ENCODE measurements around the gene CAPN5. TPM values are rescaled to one million over a fixed set of nuclear protein-coding genes. Genes with fewer than 3 reads are reported as not detected.
A peak's percentile ranks its signal among the peaks of the same experiment; 100 is the strongest.

The CAPN5 gene
- total RNA-seq, 1 experiment from 2014 or later = 17.3 TPM

DNA sequence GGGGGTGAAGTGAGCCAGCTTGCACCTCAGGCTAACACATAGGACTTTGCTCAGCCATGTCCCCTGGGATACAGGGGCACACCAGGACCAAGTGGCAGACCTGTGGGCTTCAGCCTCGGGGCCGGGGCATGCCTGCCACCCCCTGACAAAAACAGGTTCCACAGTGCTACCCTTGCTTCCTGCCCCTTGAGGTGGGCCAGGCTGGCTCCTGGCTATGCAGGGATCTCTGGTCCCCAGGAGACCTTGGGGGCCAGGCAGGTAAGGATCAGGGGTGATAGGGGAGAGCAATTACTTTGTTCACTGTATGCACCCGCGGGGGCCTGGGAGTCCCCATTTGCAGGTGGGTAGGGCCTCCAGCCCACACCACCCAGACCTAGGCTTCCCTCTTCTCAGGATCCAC lies 58.9 kb downstream of the CAPN5 start:
- no peak for DNase-seq (ENCODE audit: low read depth, low spot score)
- Histone ChIP-seq H3K27me3 (ENCODE audit: control insufficient read depth, insufficient read depth, low read length) (no peaks in the 10 kb centered on the region), H3K36me3 (ENCODE audit: control insufficient read depth, insufficient read depth, low read length) (no peaks in the 10 kb centered on the region), H3K9me3 (ENCODE audit: control insufficient read depth, insufficient read depth, low read depth, low read length) (no peaks in the 10 kb centered on the region), H3K4me3 (ENCODE audit: low read depth in 2 of 2, low read length in 2 of 2) (no peak overlapping the region), H3K4me1 (ENCODE audit: control insufficient read depth, insufficient read depth, low read length) (peaks cover 7% of the 10 kb centered on the region; the same call in 1 of the 2 replicates), H3K27ac (ENCODE audit: low read length) (no peak overlapping the region)
- no TSS peak for BruUV-seq (replicated peaks)
- TF ChIP-seq SIN3A (IDR thresholded peaks at IDR 0.05; ENCODE audit: borderline replicate concordance, insufficient read depth, low read depth, low read length) = no peak
- TF ChIP-seq, protein P1, sequence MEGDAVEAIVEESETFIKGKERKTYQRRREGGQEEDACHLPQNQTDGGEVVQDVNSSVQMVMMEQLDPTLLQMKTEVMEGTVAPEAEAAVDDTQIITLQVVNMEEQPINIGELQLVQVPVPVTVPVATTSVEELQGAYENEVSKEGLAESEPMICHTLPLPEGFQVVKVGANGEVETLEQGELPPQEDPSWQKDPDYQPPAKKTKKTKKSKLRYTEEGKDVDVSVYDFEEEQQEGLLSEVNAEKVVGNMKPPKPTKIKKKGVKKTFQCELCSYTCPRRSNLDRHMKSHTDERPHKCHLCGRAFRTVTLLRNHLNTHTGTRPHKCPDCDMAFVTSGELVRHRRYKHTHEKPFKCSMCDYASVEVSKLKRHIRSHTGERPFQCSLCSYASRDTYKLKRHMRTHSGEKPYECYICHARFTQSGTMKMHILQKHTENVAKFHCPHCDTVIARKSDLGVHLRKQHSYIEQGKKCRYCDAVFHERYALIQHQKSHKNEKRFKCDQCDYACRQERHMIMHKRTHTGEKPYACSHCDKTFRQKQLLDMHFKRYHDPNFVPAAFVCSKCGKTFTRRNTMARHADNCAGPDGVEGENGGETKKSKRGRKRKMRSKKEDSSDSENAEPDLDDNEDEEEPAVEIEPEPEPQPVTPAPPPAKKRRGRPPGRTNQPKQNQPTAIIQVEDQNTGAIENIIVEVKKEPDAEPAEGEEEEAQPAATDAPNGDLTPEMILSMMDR (IDR thresholded peaks at IDR 0.05) = no peak
- no peak for TF ChIP-seq REST (IDR thresholded peaks at IDR 0.05; ENCODE audit: insufficient read depth in 1 of 2, low read depth in 2 of 2, low read length in 1 of 2)
- TF ChIP-seq POLR2AphosphoS5 (IDR thresholded peaks at IDR 0.05; ENCODE audit: low read depth, low read length) = no peak
- no peak for TF ChIP-seq TCF7L2 (IDR thresholded peaks at IDR 0.05; ENCODE audit: low read depth, low read length)
- in situ Hi-C loops (cut with HindIII; ENCODE audit: low pct_unique_long_range_greater_than_20kb, low sequenced_read_pairs) = no loop called here
- no peak for ATAC-seq
- intact Hi-C loops (cut with micrococcal nuclease; ENCODE audit: unreplicated experiment) = loop anchor here (5.0 kb wide), 1 partner anchor 422 kb away; no protein-coding TSS in a partner anchor
- POLR2A ChIA-PET = no interaction called here
- CTCF ChIA-PET = interaction anchor here (1.1 kb wide), 1 partner anchor 36 kb away, joined by 3 read pairs; no protein-coding TSS in a partner anchor

DNA sequence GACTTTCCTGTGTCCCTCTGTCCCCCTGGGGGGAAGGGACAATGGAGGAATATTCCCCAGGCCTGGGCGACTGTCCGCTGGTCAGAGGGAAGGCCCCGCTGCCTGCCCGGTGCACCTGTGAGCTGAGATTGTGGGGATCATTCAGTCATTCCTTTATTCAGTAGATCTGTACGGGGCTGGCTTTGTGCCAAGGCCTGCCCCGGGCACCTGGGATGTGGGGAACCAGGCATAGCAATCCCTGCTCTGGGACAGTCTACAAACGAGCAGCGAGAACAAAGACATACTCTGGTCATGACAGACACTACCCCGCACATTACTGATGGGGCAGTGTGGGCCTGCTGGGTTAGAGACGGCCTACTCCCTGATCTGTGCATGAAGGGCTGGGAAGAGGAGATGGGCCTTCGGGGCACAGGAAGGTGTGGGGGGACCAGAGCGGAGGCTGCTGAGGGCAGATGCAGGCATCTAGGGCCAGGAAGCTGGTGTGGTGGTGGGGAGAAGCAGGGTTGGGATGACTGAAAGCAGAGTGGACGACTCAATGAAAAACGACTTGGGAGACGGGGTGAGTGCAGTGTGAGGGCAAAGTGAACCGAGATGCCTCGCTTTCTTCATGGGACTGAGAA lies 59.5 kb downstream of the CAPN5 start:
- ChIA-PET POLR2A (no interaction called here), CTCF (interaction anchor here (1.0 to 3.7 kb wide), 9 partner anchors 9 to 431 kb away, joined by 3 to 33 read pairs (median 3); no protein-coding TSS in a partner anchor)
- TF ChIP-seq REST (IDR thresholded peaks at IDR 0.05; ENCODE audit: insufficient read depth in 1 of 2, low read depth in 2 of 2, low read length in 1 of 2) (no peak), SIN3A (IDR thresholded peaks at IDR 0.05; ENCODE audit: borderline replicate concordance, insufficient read depth, low read depth, low read length) (no peak), POLR2AphosphoS5 (IDR thresholded peaks at IDR 0.05; ENCODE audit: low read depth, low read length) (no peak), TCF7L2 (IDR thresholded peaks at IDR 0.05; ENCODE audit: low read depth, low read length) (no peak)
- TF ChIP-seq, protein P1 (IDR thresholded peaks at IDR 0.05) = no peak
- BruUV-seq (replicated peaks) = no TSS peak
- no peaks in the 10 kb centered on the region for H3K36me3 ChIP-seq (ENCODE audit: control insufficient read depth, insufficient read depth, low read length)
- no peak overlapping the region for H3K27ac ChIP-seq (ENCODE audit: low read length)
- H3K27me3 ChIP-seq (ENCODE audit: control insufficient read depth, insufficient read depth, low read length) = no peaks in the 10 kb centered on the region
- intact Hi-C loops (cut with micrococcal nuclease; ENCODE audit: unreplicated experiment) (loop anchor here (5.0 kb wide), 1 partner anchor 421 kb away; no protein-coding TSS in a partner anchor), in situ Hi-C loops (cut with HindIII; ENCODE audit: low pct_unique_long_range_greater_than_20kb, low sequenced_read_pairs) (no loop called here)
- peaks cover 7% of the 10 kb centered on the region; the same call in 1 of the 2 replicates for H3K4me1 ChIP-seq (ENCODE audit: control insufficient read depth, insufficient read depth, low read length)
- DNase-seq (ENCODE audit: low read depth, low spot score) (no peak), ATAC-seq (peak; percentile 35)
- H3K4me3 ChIP-seq (ENCODE audit: low read depth in 2 of 2, low read length in 2 of 2) = no peak overlapping the region
- no peaks in the 10 kb centered on the region for H3K9me3 ChIP-seq (ENCODE audit: control insufficient read depth, insufficient read depth, low read depth, low read length)
